HG03280 (cell line): ENCODE results near the gene UBLCP1.

Experiments used
- ATAC-seq: cut with Tn5 transposase; IDR thresholded peaks from one replicate; pipeline ENCODE4 v1.9.1; 2021; ENCODE audit warnings: mild to moderate bottlenecking, moderate library complexity; ENCODE audit not compliant: unreplicated experiment

The UBLCP1 gene

GRCh38 chr5:159309689-159310433 lies 46.8 kb downstream of the UBLCP1 start:
- ATAC-seq: no peak

- peak; percentile 63 for ATAC-seq
Measured at GRCh38 chr5:159310511-159310910, 47.4 kb downstream of the UBLCP1 start.

- ATAC-seq: no peak
Measured at GRCh38 chr5:159311063-159311462, 48.0 kb downstream of the UBLCP1 start.

- ATAC-seq: no peak
Measured at GRCh38 chr5:159313197-159313596, 50.1 kb downstream of the UBLCP1 start.

GRCh38 chr5:159316519-159317383 lies 53.7 kb downstream of the UBLCP1 start:
- ATAC-seq: no peak

GRCh38 chr5:159317849-159318248 lies 54.8 kb downstream of the UBLCP1 start:
- ATAC-seq: no peak

- ATAC-seq: no peak
Measured at GRCh38 chr5:159318448-159318847, 55.4 kb downstream of the UBLCP1 start.

GRCh38 chr5:159319363-159319762 lies 56.3 kb downstream of the UBLCP1 start:
- no peak for ATAC-seq

- ATAC-seq: no peak
Measured at GRCh38 chr5:159319832-159320231, 56.7 kb downstream of the UBLCP1 start.

GRCh38 chr5:159322180-159322579 lies 59.1 kb downstream of the UBLCP1 start:
- ATAC-seq: no peak

GRCh38 chr5:159324102-159324755 lies 61.1 kb downstream of the UBLCP1 start:
- no peak for ATAC-seq

- ATAC-seq: no peak
Measured at GRCh38 chr5:159324986-159325385, 61.9 kb downstream of the UBLCP1 start.

GRCh38 chr5:159330131-159330800 lies 67.2 kb downstream of the UBLCP1 start, which contains the start of gene IL12B:
IL12B (minus strand) TSS chr5:159330487; CDS start chr5:159326782, 3,705 bp downstream.
- ATAC-seq: no peak

- peak; percentile 58 for ATAC-seq
Measured at GRCh38 chr5:159331093-159331973, 68.2 kb downstream of the UBLCP1 start.

- ATAC-seq: no peak
Measured at GRCh38 chr5:159332800-159333544, 69.9 kb downstream of the UBLCP1 start.

GRCh38 chr5:159333545-159333925 lies 70.4 kb downstream of the UBLCP1 start:
- ATAC-seq: no peak
